Esophagus squamous epithelium (tissue), 5 donors: ENCODE data around the gene TMEM95. TPM values are rescaled to one million over a fixed set of nuclear protein-coding genes. Genes with fewer than 3 reads are reported as not detected.
A peak's percentile ranks its signal among the peaks of the same experiment; 100 is the strongest.

Experiments
- DNase-seq: peaks from one replicate; lab custom pipeline; 2025; lab: John Stamatoyannopoulos, UW
- H3K27ac ChIP-seq, 4 donors: fragments of 200-600 bp; sonication (generic); one replicate each; pipeline ENCODE4 v1.5.1; 2016 to 2019; ENCODE audit warnings: mild to moderate bottlenecking in 1 of 4
- H3K27me3 ChIP-seq, 4 donors: fragments of 200-600 bp; sonication (generic); 1 replicate in 3 of 4; 2 replicates in 1 of 4; pipeline versions ENCODE4 v1.5.1 to v1.6.0; 2017 to 2021; ENCODE audit warnings: antibody characterized with exemption in 1 of 4
- H3K36me3 ChIP-seq, 3 donors: fragments of 200-600 bp; sonication (generic); one replicate each; pipeline ENCODE4 v1.5.1; 2016 to 2019
- H3K4me1 ChIP-seq, 3 donors: fragments of 200-600 bp; sonication (generic); one replicate each; pipeline ENCODE4 v1.5.1; 2017 to 2019
- H3K4me3 ChIP-seq, 4 donors: fragments of 200-600 bp; sonication (generic); 1 replicate in 3 of 4; 2 replicates in 1 of 4; pipeline ENCODE4 v1.5.1; 2016 to 2019; ENCODE audit warnings: mild to moderate bottlenecking in 2 of 4, moderate library complexity in 1 of 4
- H3K9me3 ChIP-seq, 3 donors: fragments of 200-600 bp; sonication (generic); one replicate each; pipeline ENCODE4 v1.5.1; 2016 to 2019
- POLR2A ChIP-seq, 4 donors: fragments of 450-650 bp; IDR thresholded peaks; one replicate each; pipeline ENCODE4 v1.6.1; 2017; ENCODE audit warnings: antibody characterized with exemption in 4 of 4, mild to moderate bottlenecking in 4 of 4, moderate library complexity in 3 of 4
- WGBS, 2 donors: methylation state at CpG; one replicate each; pipeline ENCODE4 v1.1.5; 2018; 5-methylcytosine and 5-hydroxymethylcytosine counted together
- intact Hi-C: fragments of 100-400 bp; cut with DNase I; formaldehyde crosslinking; loops from one replicate; pipeline ENCODE4 v1.15.0; 2022
- total RNA-seq, 4 donors: library from RNA; depleted of rRNA; stranded (reverse); fragments of >200 nt; gene quantifications; one replicate each; pipeline ENCODE4 v1.1.0, GENCODE V29; 2016
- TF ChIP-seq, protein P1 (sequence below), 6 experiments: fragments of 450-650 bp in 4 of 6; fragments of 200-600 bp in 2 of 6; sonication (generic) in 2 of 6; IDR thresholded peaks; one replicate each; pipeline ENCODE4 v1.5.1; 2016 to 2019; ENCODE audit warnings: antibody characterized with exemption in 6 of 6, mild to moderate bottlenecking in 4 of 6, moderate library complexity in 4 of 6
- donor health status: DM: yes; HTN: yes; CAD: no.

The TMEM95 gene
- total RNA-seq, 4 donors from 2014 or later, result not detected

DNA sequence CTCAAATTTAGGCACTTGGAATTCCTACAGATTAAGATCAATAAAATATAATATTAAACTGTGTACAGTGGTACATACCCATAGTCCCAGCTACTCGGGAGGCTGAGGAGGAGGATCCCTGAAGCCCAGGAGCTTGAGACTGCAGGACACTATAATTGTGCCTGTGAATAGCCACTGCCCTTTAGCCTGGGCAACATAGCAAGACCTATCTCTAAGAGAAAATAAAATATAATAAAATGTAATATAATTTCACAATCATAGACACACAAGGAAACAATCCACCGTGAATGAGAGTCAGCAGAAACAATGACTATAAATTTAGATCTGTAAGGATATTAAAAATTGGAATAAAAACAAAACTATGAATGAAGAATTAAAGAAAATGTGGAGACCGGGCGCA lies 15.9 kb downstream of the TMEM95 start:
- no peak for DNase-seq
- no peak for TF ChIP-seq POLR2A (IDR thresholded peaks at IDR 0.05)
- TF ChIP-seq, protein P1, sequence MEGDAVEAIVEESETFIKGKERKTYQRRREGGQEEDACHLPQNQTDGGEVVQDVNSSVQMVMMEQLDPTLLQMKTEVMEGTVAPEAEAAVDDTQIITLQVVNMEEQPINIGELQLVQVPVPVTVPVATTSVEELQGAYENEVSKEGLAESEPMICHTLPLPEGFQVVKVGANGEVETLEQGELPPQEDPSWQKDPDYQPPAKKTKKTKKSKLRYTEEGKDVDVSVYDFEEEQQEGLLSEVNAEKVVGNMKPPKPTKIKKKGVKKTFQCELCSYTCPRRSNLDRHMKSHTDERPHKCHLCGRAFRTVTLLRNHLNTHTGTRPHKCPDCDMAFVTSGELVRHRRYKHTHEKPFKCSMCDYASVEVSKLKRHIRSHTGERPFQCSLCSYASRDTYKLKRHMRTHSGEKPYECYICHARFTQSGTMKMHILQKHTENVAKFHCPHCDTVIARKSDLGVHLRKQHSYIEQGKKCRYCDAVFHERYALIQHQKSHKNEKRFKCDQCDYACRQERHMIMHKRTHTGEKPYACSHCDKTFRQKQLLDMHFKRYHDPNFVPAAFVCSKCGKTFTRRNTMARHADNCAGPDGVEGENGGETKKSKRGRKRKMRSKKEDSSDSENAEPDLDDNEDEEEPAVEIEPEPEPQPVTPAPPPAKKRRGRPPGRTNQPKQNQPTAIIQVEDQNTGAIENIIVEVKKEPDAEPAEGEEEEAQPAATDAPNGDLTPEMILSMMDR (IDR thresholded peaks at IDR 0.05), result no peak
- no peaks in the 10 kb centered on the region for H3K36me3 ChIP-seq
- no peak overlapping the region for H3K27ac ChIP-seq
- intact Hi-C loops, result no loop called here
- no peaks in the 10 kb centered on the region for H3K9me3 ChIP-seq
- no peaks in the 10 kb centered on the region for H3K4me1 ChIP-seq
- 67 to 77% methylated on average over 4 of the region's 4 CpGs for WGBS, 2 donors
- no peaks in the 10 kb centered on the region for H3K27me3 ChIP-seq
- no peak overlapping the region for H3K4me3 ChIP-seq

DNA sequence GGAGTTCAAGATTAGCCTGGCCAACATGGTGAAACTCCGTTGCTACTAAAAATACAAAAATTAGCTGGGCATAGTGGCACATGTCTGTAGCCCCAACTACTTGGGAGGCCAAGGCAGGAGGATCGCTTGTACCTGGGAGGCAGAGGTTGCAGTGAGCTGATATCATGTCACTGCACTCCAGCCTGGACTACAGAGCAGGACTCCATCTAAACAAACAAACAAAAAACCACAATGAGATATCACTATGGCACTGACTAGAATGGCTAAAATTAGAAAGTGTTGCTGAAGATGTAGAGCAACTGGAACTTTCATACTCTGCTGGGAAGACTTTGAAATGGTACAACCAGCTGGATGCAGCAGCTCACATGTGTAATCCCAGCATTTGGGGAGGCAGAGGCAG lies 19.4 kb downstream of the TMEM95 start:
- Histone ChIP-seq H3K4me1 (no peaks in the 10 kb centered on the region), H3K4me3 (no peak overlapping the region), H3K27ac (no peak overlapping the region), H3K36me3 (no peaks in the 10 kb centered on the region), H3K27me3 (no peaks in the 10 kb centered on the region), H3K9me3 (peaks cover 0 to 5% (median 0%) of the 10 kb centered on the region in 3 donors)
- intact Hi-C loops, result no loop called here
- WGBS, 2 donors, result 83 to 88% methylated on average over 2 of the region's 2 CpGs
- no peak for DNase-seq
- TF ChIP-seq, protein P1 (IDR thresholded peaks at IDR 0.05), result no peak
- TF ChIP-seq POLR2A (IDR thresholded peaks at IDR 0.05), result no peak

DNA sequence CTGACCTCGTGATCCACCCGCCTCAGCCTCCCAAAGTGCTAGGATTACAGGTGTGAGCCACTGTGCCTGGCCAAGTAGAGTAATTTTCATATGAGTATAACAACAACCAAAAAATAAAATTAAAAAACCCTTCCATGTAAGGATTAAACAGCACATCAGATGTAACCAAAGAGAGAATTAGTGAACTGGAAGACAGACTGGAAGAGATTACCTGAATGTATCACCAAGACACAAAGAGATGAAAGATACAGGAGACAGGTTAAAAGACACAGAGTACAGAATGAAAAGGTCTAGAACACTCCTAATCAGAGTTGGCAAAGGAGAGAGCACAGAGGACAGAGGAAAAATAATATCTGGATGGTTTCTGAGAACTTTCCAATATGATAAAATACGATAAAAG lies 24.2 kb downstream of the TMEM95 start:
- TF ChIP-seq POLR2A (IDR thresholded peaks at IDR 0.05), result no peak
- TF ChIP-seq, protein P1 (IDR thresholded peaks at IDR 0.05), result no peak
- peaks cover 0 to 5% (median 0%) of the 10 kb centered on the region in 4 donors for H3K27me3 ChIP-seq
- intact Hi-C loops, result no loop called here
- H3K27ac ChIP-seq, result no peak overlapping the region
- H3K4me3 ChIP-seq, result no peak overlapping the region
- H3K4me1 ChIP-seq, result peaks cover 19 to 45% (median 30%) of the 10 kb centered on the region in 3 donors
- 91 to 97% methylated on average over 3 of the region's 3 CpGs for WGBS, 2 donors
- DNase-seq, result no peak
- peaks cover 0 to 5% (median 0%) of the 10 kb centered on the region in 3 donors for H3K9me3 ChIP-seq
- H3K36me3 ChIP-seq, result peaks cover 0 to 13% (median 0%) of the 10 kb centered on the region in 3 donors

DNA sequence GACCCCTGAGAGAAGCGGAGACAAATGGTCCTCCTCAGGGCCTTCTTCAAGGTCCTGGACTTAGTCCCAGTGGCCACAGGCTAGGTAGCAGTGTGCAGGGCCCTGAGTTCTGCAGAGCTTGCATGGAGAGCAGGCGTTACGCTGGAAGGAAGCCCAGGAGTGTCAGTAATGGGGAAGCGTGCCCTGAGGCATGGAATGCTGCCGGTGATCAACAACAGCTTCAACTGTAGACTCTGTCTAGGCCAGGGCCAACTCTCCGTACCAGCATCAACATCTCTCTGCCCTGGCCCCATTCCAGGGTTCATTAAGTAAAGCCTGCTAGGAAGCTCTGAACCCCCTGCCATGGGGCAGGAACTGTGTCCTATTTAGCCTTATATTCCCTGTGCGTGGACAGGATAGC lies 25.4 kb downstream of the TMEM95 start:
- TF ChIP-seq POLR2A (IDR thresholded peaks at IDR 0.05), result no peak
- WGBS, 2 donors, result 20% methylated on average over 2 of the region's 7 CpGs; no CpG with 5 or more reads in 1 of the 2 donors
- Histone ChIP-seq H3K9me3 (peaks cover 0 to 5% (median 0%) of the 10 kb centered on the region in 3 donors), H3K27ac (peak overlapping the region; percentile 81 to 89 (median 85)), H3K36me3 (peaks cover 0 to 25% (median 0%) of the 10 kb centered on the region in 3 donors), H3K4me3 (peak overlapping the region; percentile 49 to 73 (median 68)), H3K4me1 (peaks cover 20 to 53% (median 31%) of the 10 kb centered on the region in 3 donors), H3K27me3 (peaks cover 0 to 5% (median 0%) of the 10 kb centered on the region in 4 donors)
- intact Hi-C loops, result no loop called here
- DNase-seq, result no peak

DNA sequence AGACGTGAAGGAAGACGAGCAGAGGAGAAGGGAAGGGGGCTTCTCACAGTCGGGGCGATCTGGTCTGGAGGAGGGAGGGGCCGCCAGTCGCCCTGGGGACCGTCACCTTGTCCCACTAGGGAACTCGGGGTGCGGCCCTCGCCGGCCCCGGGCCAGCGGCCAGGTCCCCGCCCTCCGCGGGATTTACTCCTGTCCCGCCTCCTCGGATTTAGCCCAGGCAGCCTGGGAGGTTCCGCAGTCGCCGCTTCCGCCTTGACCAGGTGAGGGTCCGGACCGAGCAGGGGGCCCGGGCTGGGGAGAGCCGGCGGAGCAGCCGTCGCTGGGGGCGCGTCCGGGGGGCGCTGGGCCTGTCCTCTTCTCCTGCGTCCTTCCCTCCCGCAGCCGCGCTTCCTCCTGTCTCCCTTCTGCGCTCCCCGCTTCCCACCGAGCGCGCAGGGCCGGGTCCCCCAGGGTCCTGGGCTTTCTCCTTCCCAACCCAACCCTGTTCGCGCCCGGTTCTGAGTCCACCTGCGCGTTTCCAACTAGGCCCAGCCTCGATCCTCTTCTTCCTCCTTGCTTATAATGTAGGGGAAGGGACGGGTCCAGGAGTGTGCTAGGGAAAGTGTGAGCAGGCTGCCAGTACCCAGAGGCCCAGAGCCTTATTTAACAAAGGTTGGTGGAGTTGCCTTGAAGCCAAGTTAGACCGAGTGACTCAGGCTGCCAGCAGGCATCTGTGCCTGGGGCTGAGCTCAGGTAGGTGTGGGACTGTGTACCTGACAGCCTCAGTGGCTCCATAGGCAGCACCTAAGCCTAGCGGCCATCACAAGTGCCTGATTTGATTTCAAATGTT lies 26.1 kb downstream of the TMEM95 start, which contains the start of gene TNK1:
Gene TNK1 (plus strand): TSS at position 235 of the 829 bp plus-strand sequence. CDS start 1,838 bp downstream, outside the sequence.
- peak in 2 of 4 donors; percentile 58 to 65 for TF ChIP-seq POLR2A (IDR thresholded peaks at IDR 0.05)
- TF ChIP-seq, protein P1 (IDR thresholded peaks at IDR 0.05), result peak in 1 of 6 experiments; percentile 28
- Histone ChIP-seq H3K27me3 (peaks cover 0 to 5% (median 0%) of the 10 kb centered on the region in 4 donors), H3K4me1 (peaks cover 20 to 53% (median 31%) of the 10 kb centered on the region in 3 donors), H3K4me3 (peak within 1 kb of the TSS; percentile 49 to 73 (median 68)), H3K36me3 (peaks cover 0 to 33% (median 0%) of the 10 kb centered on the region in 3 donors), H3K27ac (peak within 1 kb of the TSS; percentile 81 to 89 (median 85)), H3K9me3 (peaks cover 0 to 5% (median 0%) of the 10 kb centered on the region in 3 donors)
- WGBS, 2 donors, result 3 to 5% methylated on average over 4 to 34 of the region's 52 CpGs
- intact Hi-C loops, result no loop called here
- no peak for DNase-seq
